Mesendoderm (in vitro differentiated cells): ENCODE measurements around the gene MLH1.

Experiments
- DNase-seq: peaks from one replicate; pipeline ENCODE4 v3.0.0; 2013
- H2AK5ac ChIP-seq: 2 replicates; pipeline ENCODE4 v1.6.1; 2013; ENCODE audit warnings: low read length, inconsistent platforms
- H2BK120ac ChIP-seq: 2 replicates; pipeline ENCODE4 v1.6.1; 2013; ENCODE audit warnings: low read depth, mild to moderate bottlenecking, low read length, moderate library complexity, mixed read lengths
- H2BK15ac ChIP-seq: replicated peaks from 2 replicates; pipeline ENCODE4 v1.6.1; 2013; ENCODE audit warnings: low read depth, mild to moderate bottlenecking, moderate library complexity
- H2BK5ac ChIP-seq: 2 replicates; pipeline ENCODE4 v1.6.1; 2013; ENCODE audit warnings: low read length, inconsistent platforms
- H3K18ac ChIP-seq: 2 replicates; pipeline ENCODE4 v1.6.1; 2013; ENCODE audit warnings: mild to moderate bottlenecking, low read length, mixed read lengths
- H3K23ac ChIP-seq: one replicate; pipeline ENCODE4 v1.6.1; 2013; ENCODE audit warnings: low read length
- H3K27ac ChIP-seq: 2 replicates; pipeline ENCODE4 v1.5.1; 2013; ENCODE audit warnings: low read depth, mild to moderate bottlenecking, inconsistent platforms, low read length, moderate library complexity
- H3K27me3 ChIP-seq: 2 replicates; pipeline ENCODE4 v1.6.1; 2013; ENCODE audit warnings: low read length, control low read depth, mild to moderate bottlenecking, inconsistent platforms; ENCODE audit not compliant: insufficient read depth, poor library complexity
- H3K36me3 ChIP-seq: 2 replicates; pipeline ENCODE4 v1.6.1; 2013; ENCODE audit warnings: low read length, inconsistent platforms; ENCODE audit not compliant: control insufficient read depth, insufficient read depth
- H3K4ac ChIP-seq: one replicate; pipeline ENCODE4 v1.6.1; 2013; ENCODE audit warnings: low read depth, mild to moderate bottlenecking, low read length, moderate library complexity
- H3K4me1 ChIP-seq: 2 replicates; pipeline ENCODE4 v1.6.1; 2013; ENCODE audit warnings: low read depth, low read length, inconsistent platforms; ENCODE audit not compliant: control insufficient read depth
- H3K4me2 ChIP-seq: 2 replicates; pipeline ENCODE4 v1.6.1; 2013; ENCODE audit warnings: low read length
- H3K4me3 ChIP-seq: 2 replicates; pipeline ENCODE4 v1.5.1; 2013; ENCODE audit warnings: mild to moderate bottlenecking, low read length
- H3K56ac ChIP-seq: one replicate; pipeline ENCODE4 v1.6.1; 2013; ENCODE audit warnings: low read length
- H3K79me1 ChIP-seq: 2 replicates; pipeline ENCODE4 v1.6.1; 2013; ENCODE audit warnings: low read length, inconsistent platforms
- H3K79me2 ChIP-seq: 2 replicates; pipeline ENCODE4 v1.6.1; 2013; ENCODE audit warnings: mild to moderate bottlenecking, low read length; ENCODE audit not compliant: control insufficient read depth, insufficient read depth
- H3K9ac ChIP-seq: 2 replicates; pipeline ENCODE4 v1.6.1; 2013; ENCODE audit warnings: low read length, inconsistent platforms
- H4K5ac ChIP-seq: one replicate; pipeline ENCODE4 v1.6.1; 2013; ENCODE audit warnings: low read length
- H4K8ac ChIP-seq: one replicate; pipeline ENCODE4 v1.6.1; 2013; ENCODE audit warnings: low read depth, mild to moderate bottlenecking, control low read depth, low read length, moderate library complexity
- WGBS: extraction: QIAGEN DNeasy Blood & Tissue Kit; methylation state at CpG from one replicate; pipeline ENCODE4 v1.1.7; 2013; ENCODE audit warnings: low lambda C conversion rate, missing lambda C conversion rate; ENCODE audit not compliant: insufficient coverage; ENCODE audit errors: extremely low coverage; 5-methylcytosine and 5-hydroxymethylcytosine counted together

Gene MLH1

GRCh38 chr3:37014620-37015019 lies 21.3 kb downstream of the MLH1 start:
- Histone ChIP-seq H3K4me2 (no peak overlapping the region), H3K23ac (no peak overlapping the region), H2BK5ac (no peak overlapping the region), H3K27me3 (no peaks in the 10 kb centered on the region), H3K56ac (no peak overlapping the region), H3K18ac (no peak overlapping the region), H2BK15ac (no peak overlapping the region), H4K8ac (no peak overlapping the region), H2AK5ac (no peak overlapping the region), H3K9ac (no peak overlapping the region), H3K36me3 (peaks cover 9% of the 10 kb centered on the region), H3K79me2 (no peaks in the 10 kb centered on the region), H2BK120ac (no peak overlapping the region), H3K4me3 (no peak overlapping the region), H3K4ac (no peak overlapping the region), H4K5ac (no peak overlapping the region), H3K27ac (no peak overlapping the region), H3K79me1 (no peaks in the 10 kb centered on the region), H3K4me1 (no peaks in the 10 kb centered on the region)
- no peak for DNase-seq
- no CpG with 5 or more reads among the region's 2 CpGs for WGBS

- Histone ChIP-seq H3K23ac (no peak overlapping the region), H3K56ac (no peak overlapping the region), H3K36me3 (peaks cover 14% of the 10 kb centered on the region), H3K9ac (no peak overlapping the region), H3K18ac (no peak overlapping the region), H2BK15ac (no peak overlapping the region), H3K4ac (no peak overlapping the region), H3K27me3 (no peaks in the 10 kb centered on the region), H3K79me1 (no peaks in the 10 kb centered on the region), H3K4me1 (no peaks in the 10 kb centered on the region), H3K4me2 (no peak overlapping the region), H2BK120ac (no peak overlapping the region), H4K8ac (no peak overlapping the region), H4K5ac (no peak overlapping the region), H2BK5ac (no peak overlapping the region), H3K4me3 (no peak overlapping the region), H3K79me2 (no peaks in the 10 kb centered on the region), H2AK5ac (no peak overlapping the region), H3K27ac (no peak overlapping the region)
- DNase-seq: no peak
- no CpG with 5 or more reads among the region's 5 CpGs for WGBS
Observed at GRCh38 chr3:37015642-37016041, 22.3 kb downstream of the MLH1 start.

GRCh38 chr3:37016903-37017302 lies 23.6 kb downstream of the MLH1 start:
- no peak for DNase-seq
- Histone ChIP-seq H3K79me1 (no peaks in the 10 kb centered on the region), H3K36me3 (peaks cover 19% of the 10 kb centered on the region)

GRCh38 chr3:37017683-37018082 lies 24.4 kb downstream of the MLH1 start:
- H3K23ac ChIP-seq: no peak overlapping the region
- H3K36me3 ChIP-seq: peaks cover 19% of the 10 kb centered on the region
- no peak overlapping the region for H3K27ac ChIP-seq
- no peaks in the 10 kb centered on the region for H3K79me2 ChIP-seq
- no peak overlapping the region for H2AK5ac ChIP-seq
- H3K4ac ChIP-seq: no peak overlapping the region
- no peak overlapping the region for H3K18ac ChIP-seq
- WGBS: no CpG with 5 or more reads among the region's 3 CpGs
- no peak overlapping the region for H3K4me2 ChIP-seq
- no peaks in the 10 kb centered on the region for H3K27me3 ChIP-seq
- no peak overlapping the region for H3K4me3 ChIP-seq
- no peak overlapping the region for H2BK5ac ChIP-seq
- no peak overlapping the region for H2BK15ac ChIP-seq
- H3K79me1 ChIP-seq: no peaks in the 10 kb centered on the region
- no peak for DNase-seq
- no peak overlapping the region for H2BK120ac ChIP-seq
- no peak overlapping the region for H3K9ac ChIP-seq
- no peak overlapping the region for H4K5ac ChIP-seq
- H3K56ac ChIP-seq: no peak overlapping the region
- H4K8ac ChIP-seq: no peak overlapping the region
- H3K4me1 ChIP-seq: no peaks in the 10 kb centered on the region

More at GRCh38 chr3:37016903-37017302, 23.6 kb downstream of the MLH1 start:
- H3K4me1 ChIP-seq: no peaks in the 10 kb centered on the region
- no peaks in the 10 kb centered on the region for H3K27me3 ChIP-seq
- H3K56ac ChIP-seq: no peak overlapping the region
- H3K4me3 ChIP-seq: no peak overlapping the region
- no peak overlapping the region for H2BK5ac ChIP-seq
- no peak overlapping the region for H2BK120ac ChIP-seq
- no peak overlapping the region for H3K9ac ChIP-seq
- H4K8ac ChIP-seq: no peak overlapping the region
- no peak overlapping the region for H3K4ac ChIP-seq
- H2BK15ac ChIP-seq: no peak overlapping the region
- no peak overlapping the region for H4K5ac ChIP-seq
- H3K18ac ChIP-seq: no peak overlapping the region
- no peak overlapping the region for H3K4me2 ChIP-seq
- no peak overlapping the region for H3K27ac ChIP-seq
- no peak overlapping the region for H2AK5ac ChIP-seq
- no peak overlapping the region for H3K23ac ChIP-seq
- H3K79me2 ChIP-seq: no peaks in the 10 kb centered on the region
- no CpG with 5 or more reads among the region's 8 CpGs for WGBS

GRCh38 chr3:37024092-37024491 lies 30.8 kb downstream of the MLH1 start:
- no peak overlapping the region for H3K23ac ChIP-seq
- no peak for DNase-seq
- H3K4me3 ChIP-seq: no peak overlapping the region
- 100% methylated on average over 1 of the region's 2 CpGs for WGBS
- H3K36me3 ChIP-seq: peaks cover 19% of the 10 kb centered on the region
- no peak overlapping the region for H2AK5ac ChIP-seq
- H3K18ac ChIP-seq: no peak overlapping the region
- H3K27ac ChIP-seq: no peak overlapping the region
- no peak overlapping the region for H2BK120ac ChIP-seq
- H3K4ac ChIP-seq: no peak overlapping the region
- no peaks in the 10 kb centered on the region for H3K27me3 ChIP-seq
- no peak overlapping the region for H3K4me2 ChIP-seq
- H3K9ac ChIP-seq: no peak overlapping the region
- no peak overlapping the region for H4K8ac ChIP-seq
- no peak overlapping the region for H2BK5ac ChIP-seq
- H2BK15ac ChIP-seq: no peak overlapping the region
- no peak overlapping the region for H3K56ac ChIP-seq
- no peak overlapping the region for H4K5ac ChIP-seq
- no peaks in the 10 kb centered on the region for H3K79me2 ChIP-seq
- H3K4me1 ChIP-seq: no peaks in the 10 kb centered on the region
- no peaks in the 10 kb centered on the region for H3K79me1 ChIP-seq

GRCh38 chr3:37024820-37025405 lies 31.6 kb downstream of the MLH1 start:
- Histone ChIP-seq H3K9ac (no peak overlapping the region), H3K79me2 (no peaks in the 10 kb centered on the region), H3K23ac (no peak overlapping the region), H3K27ac (no peak overlapping the region), H3K18ac (no peak overlapping the region), H2BK120ac (no peak overlapping the region), H4K5ac (no peak overlapping the region), H3K36me3 (peaks cover 19% of the 10 kb centered on the region), H3K4me1 (no peaks in the 10 kb centered on the region), H3K79me1 (no peaks in the 10 kb centered on the region), H3K27me3 (no peaks in the 10 kb centered on the region), H3K56ac (no peak overlapping the region), H3K4me2 (no peak overlapping the region), H2BK15ac (no peak overlapping the region), H3K4ac (no peak overlapping the region), H2AK5ac (no peak overlapping the region), H2BK5ac (no peak overlapping the region), H3K4me3 (no peak overlapping the region), H4K8ac (no peak overlapping the region)
- DNase-seq: no peak
- no CpG with 5 or more reads among the region's 3 CpGs for WGBS
